Fibroblast of villous mesenchyme (primary cell): ENCODE data around the gene ATP6V0E1. TPM values are rescaled to one million over a fixed set of nuclear protein-coding genes. Genes with fewer than 3 reads are reported as not detected.
A peak's percentile ranks its signal among the peaks of the same experiment; 100 is the strongest.

ENCODE experiments used
- DNase-seq: peaks from one replicate; pipeline ENCODE4 v3.0.0-alpha.2; 2010; ENCODE audit warnings: low read depth
- H3K4me3 ChIP-seq: 2 replicates; pipeline ENCODE4 v1.5.1; 2011; ENCODE audit warnings: low read depth, mild to moderate bottlenecking, low read length
- total RNA-seq: library from RNA; depleted of rRNA; stranded (reverse); fragments of >200 nt; gene quantifications from 2 replicates; pipeline ENCODE4 v1.2.3, GENCODE V29; 2012
- TF ChIP-seq, protein P1 (sequence below): IDR thresholded peaks from 2 replicates; pipeline ENCODE4 v1.5.1; 2012; ENCODE audit warnings: low read depth, mild to moderate bottlenecking, low read length; ENCODE audit not compliant: insufficient read depth

The ATP6V0E1 gene
- total RNA-seq, 1 donor, result 177 TPM

DNA sequence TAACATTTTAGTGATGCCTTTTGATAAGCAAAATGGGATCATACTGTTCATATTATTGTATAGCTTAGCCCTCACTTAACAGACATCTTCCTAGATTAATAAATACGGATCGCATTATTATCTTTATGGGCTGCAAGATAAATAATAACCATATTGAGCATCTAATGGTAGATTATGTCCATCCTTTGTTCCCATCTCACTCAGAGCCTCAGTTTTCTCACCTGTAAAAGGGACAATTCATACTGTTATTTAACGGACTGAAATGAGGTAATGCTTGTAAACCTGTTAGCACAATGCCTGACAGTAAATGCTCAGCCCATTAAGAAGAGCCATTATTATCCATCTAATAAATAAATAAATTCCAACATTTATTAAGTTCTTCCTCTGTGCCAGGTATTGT, 27.3 kb upstream of the ATP6V0E1 start:
- DNase-seq, result no peak
- H3K4me3 ChIP-seq, result no peak overlapping the region
- TF ChIP-seq, protein P1, sequence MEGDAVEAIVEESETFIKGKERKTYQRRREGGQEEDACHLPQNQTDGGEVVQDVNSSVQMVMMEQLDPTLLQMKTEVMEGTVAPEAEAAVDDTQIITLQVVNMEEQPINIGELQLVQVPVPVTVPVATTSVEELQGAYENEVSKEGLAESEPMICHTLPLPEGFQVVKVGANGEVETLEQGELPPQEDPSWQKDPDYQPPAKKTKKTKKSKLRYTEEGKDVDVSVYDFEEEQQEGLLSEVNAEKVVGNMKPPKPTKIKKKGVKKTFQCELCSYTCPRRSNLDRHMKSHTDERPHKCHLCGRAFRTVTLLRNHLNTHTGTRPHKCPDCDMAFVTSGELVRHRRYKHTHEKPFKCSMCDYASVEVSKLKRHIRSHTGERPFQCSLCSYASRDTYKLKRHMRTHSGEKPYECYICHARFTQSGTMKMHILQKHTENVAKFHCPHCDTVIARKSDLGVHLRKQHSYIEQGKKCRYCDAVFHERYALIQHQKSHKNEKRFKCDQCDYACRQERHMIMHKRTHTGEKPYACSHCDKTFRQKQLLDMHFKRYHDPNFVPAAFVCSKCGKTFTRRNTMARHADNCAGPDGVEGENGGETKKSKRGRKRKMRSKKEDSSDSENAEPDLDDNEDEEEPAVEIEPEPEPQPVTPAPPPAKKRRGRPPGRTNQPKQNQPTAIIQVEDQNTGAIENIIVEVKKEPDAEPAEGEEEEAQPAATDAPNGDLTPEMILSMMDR, result no peak

DNA sequence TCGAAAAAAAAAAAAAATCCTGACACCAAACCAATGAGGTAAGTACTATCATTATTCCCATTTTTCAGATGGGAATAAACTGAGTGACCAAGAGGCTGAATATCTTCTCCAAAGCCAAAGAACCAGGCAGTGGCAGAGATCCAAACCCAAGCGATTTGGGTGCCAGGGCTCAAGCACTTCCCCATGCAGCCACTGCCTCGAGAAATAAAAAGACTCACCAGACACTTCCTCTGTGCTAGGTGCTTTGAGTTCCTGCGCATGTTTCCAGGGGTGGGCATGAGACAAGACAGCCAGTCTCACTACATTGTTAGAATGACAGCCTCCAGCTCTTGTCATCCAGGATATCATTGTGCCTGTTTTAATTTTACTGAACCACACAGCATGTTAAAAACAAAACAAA, 26.6 kb upstream of the ATP6V0E1 start:
- H3K4me3 ChIP-seq, result no peak overlapping the region
- TF ChIP-seq, protein P1, result no peak
- DNase-seq, result no peak

DNA sequence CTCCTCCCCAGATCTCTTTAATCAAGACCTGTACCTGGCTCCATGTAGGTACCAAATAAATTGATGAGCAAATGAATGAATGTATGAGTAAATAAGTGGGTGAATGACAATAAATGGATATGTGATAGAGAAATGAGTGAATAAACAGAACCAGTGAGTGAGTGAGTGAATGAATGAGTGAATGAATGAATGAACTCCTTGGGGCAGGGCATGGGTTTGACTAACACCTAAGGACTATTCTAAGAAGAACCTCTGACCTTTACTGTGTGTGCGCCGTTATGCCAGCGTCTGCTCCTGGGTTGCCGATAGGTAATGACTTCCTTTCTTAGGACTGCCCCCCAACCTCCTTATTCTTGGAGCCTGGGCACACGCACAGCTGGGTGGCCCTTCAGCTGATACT, 26.1 kb upstream of the ATP6V0E1 start:
- TF ChIP-seq, protein P1, result no peak
- no peak for DNase-seq
- no peak overlapping the region for H3K4me3 ChIP-seq

DNA sequence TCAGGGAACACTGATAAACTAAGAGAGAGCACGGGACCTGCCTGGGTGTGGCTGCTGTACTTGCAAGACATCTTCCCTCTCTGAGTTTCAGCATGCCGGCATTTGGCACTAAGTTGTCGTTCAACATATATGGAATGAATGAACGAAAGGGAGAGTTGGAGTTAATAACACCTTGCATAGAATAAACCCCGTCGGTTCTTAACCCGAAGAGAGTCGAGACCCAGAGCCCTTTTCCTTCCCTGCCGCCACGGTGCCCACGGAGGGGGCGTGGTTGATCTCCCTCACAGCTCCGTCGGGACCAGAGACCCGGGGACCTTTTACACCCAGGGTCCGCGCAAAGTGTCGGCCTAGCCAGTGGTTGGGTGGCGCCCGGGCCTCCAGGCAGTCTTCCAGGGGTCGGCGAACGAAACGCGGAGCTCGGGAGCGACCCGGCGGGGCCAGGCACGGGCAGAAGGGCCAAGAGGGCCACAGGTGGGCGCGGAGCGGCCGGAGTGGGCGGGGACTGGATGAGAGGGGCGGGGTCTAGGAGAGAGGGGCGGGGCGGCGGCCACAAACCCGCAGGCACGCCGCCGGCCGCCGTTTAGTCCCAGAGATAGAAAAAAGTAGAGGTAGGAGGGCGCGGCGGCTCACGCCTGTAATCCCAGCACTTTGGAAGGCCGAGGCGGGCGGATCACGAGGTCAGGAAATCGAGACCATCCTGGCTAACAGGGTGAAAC, 25.1 kb upstream of the ATP6V0E1 start:
- H3K4me3 ChIP-seq, result peak overlapping the region; percentile 77
- TF ChIP-seq, protein P1, result no peak
- peak; percentile 67 for DNase-seq

DNA sequence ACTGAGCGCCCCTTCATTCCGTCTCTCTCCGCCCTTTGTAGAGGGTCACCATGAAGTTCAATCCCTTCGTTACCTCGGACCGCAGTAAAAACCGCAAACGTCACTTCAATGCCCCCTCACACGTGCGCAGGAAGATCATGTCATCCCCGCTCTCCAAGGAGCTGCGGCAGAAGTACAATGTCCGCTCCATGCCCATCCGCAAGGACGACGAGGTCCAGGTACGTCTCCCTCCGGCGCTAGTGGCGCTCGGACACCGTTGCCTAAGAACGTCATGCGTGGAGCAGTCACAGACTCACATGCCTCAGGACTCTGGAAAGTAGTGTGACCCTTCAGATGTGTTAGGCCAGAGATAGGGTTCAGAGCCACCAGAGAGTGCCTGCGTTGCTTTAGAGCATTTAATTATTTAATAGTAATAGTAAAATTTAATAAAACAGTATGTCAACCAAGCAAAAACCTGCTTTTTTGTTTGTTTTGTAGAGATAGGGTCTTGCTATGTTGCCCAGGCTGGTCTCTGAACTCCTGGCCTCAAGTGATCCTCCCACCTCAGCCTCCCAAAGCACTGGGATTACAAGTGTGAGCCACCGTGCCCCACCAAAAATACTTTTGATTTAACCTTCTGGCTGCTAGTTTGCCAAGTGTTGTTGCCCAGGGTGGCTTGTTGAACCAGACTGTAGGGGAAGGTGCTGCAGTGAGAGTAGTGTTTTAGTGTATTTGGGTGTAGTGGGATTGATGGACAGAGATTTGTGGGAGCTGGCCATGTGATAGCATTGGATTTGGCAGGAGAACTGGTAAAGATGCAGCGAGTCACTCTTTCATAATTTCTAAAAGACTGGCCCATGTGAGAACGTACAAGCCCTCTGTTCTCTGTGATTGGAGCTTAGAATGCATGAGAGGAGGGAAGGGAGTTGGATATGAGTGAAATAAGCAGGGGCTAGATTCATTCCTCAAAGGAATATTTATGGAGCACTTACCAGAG, 23.5 kb upstream of the ATP6V0E1 start:
- DNase-seq, result no peak
- TF ChIP-seq, protein P1, result no peak

DNA sequence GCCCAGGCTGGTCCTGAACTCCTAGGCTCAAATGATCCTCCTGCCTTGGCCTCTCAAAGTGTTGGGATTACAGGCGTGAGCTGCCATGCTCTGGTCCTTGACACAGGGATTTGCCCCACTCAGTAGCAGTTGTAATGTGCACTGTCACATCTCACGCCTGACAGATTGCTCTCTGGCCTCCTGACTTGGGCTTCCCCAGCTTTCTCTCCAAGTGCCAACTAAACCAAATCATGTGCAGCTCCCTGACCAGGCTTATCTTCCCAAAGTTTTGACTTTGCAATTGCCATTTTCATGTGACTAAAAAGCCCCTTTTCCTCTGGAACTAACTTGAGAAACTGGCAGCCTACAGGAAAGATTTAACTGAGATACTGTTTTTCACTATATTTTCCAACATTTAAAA, 13.7 kb upstream of the ATP6V0E1 start:
- no peak overlapping the region for H3K4me3 ChIP-seq
- DNase-seq, result no peak
- TF ChIP-seq, protein P1, result no peak

More for the DNA sequence above, 23.5 kb upstream of the ATP6V0E1 start:
- peak overlapping the region; percentile 77 for H3K4me3 ChIP-seq
